PC-9 (cell line): Measurements from ENCODE around the gene NEDD9. TPM values are rescaled to one million over a fixed set of nuclear protein-coding genes. Genes with fewer than 3 reads are reported as not detected.

Source experiments
- BruUV-seq: library from RNA; stranded (reverse); fragments of 400-500 nt; replicated peaks from 2 replicates; lab custom pipeline; 2021; lab: Mats Ljungman, UMichigan
- CTCF ChIA-PET: fragments of 300-600 bp; sonication (Branson Sonifier 250); formaldehyde crosslinking; loops from one replicate; lab custom pipeline; 2022; ENCODE audit warnings: antibody characterized with exemption; lab: Charles Lee
- POLR2A ChIA-PET: fragments of 300-600 bp; sonication (Branson Sonifier 250); formaldehyde crosslinking; loops from one replicate; lab custom pipeline; 2022; ENCODE audit warnings: antibody characterized with exemption; ENCODE audit not compliant: unreplicated experiment; lab: Charles Lee
- DNase-seq, 2 experiments: peaks; one replicate each; pipeline versions ENCODE4 v3.0.0 to v3.0.0-alpha.2; 2015 to 2022; ENCODE audit warnings: mixed read lengths in 1 of 2
- H2AFZ ChIP-seq: fragments of 200-600 bp; sonication (generic); 2 replicates; pipeline ENCODE4 v1.8.1; 2017; ENCODE audit warnings: antibody characterized with exemption
- H3F3A ChIP-seq: fragments of 200-600 bp; sonication (generic); 2 replicates; pipeline ENCODE4 v1.8.1; 2017; ENCODE audit warnings: antibody characterized with exemption, mild to moderate bottlenecking, low read depth; ENCODE audit not compliant: insufficient read depth
- H3K27ac ChIP-seq: fragments of 200-600 bp; sonication (generic); 2 replicates; pipeline ENCODE4 v1.6.1; 2016; ENCODE audit warnings: mixed run types
- H3K27me3 ChIP-seq: fragments of 200-600 bp; sonication (generic); 2 replicates; pipeline ENCODE4 v1.6.1; 2016; ENCODE audit warnings: low read depth, mixed run types; ENCODE audit not compliant: insufficient read depth
- H3K36me3 ChIP-seq: fragments of 200-600 bp; sonication (generic); 2 replicates; pipeline ENCODE4 v1.6.1; 2016; ENCODE audit warnings: low read depth, mixed run types
- H3K4me1 ChIP-seq: fragments of 200-600 bp; sonication (generic); replicated peaks from 2 replicates; pipeline ENCODE4 v1.6.1; 2016; ENCODE audit warnings: mixed run types; ENCODE audit not compliant: insufficient read depth
- H3K4me2 ChIP-seq: fragments of 200-600 bp; sonication (generic); 2 replicates; pipeline ENCODE4 v1.6.1; 2017; ENCODE audit warnings: mixed run types
- H3K4me3 ChIP-seq: fragments of 200-600 bp; sonication (generic); 2 replicates; pipeline ENCODE4 v1.6.1; 2016; ENCODE audit warnings: mixed run types
- H3K79me2 ChIP-seq: fragments of 200-600 bp; sonication (generic); 2 replicates; pipeline ENCODE4 v1.6.1; 2017; ENCODE audit warnings: low read depth, mixed run types
- H3K9me2 ChIP-seq: fragments of 200-600 bp; sonication (generic); 2 replicates; pipeline ENCODE4 v1.8.1; 2017; ENCODE audit warnings: mild to moderate bottlenecking; ENCODE audit not compliant: insufficient read depth
- H3K9me3 ChIP-seq: fragments of 200-600 bp; sonication (generic); 2 replicates; pipeline ENCODE4 v1.8.1; 2016; ENCODE audit warnings: low read depth; ENCODE audit not compliant: insufficient read depth
- H4K20me1 ChIP-seq: fragments of 200-600 bp; sonication (generic); 2 replicates; pipeline ENCODE4 v1.8.1; 2017; ENCODE audit not compliant: insufficient read depth
- CTCF ChIP-seq: fragments of 200-600 bp; sonication (generic); conservative IDR thresholded peaks from 2 replicates; pipeline ENCODE4 v1.6.1; 2017; ENCODE audit warnings: mixed run types, antibody characterized with exemption, mild to moderate bottlenecking, moderate library complexity
- EZH2 ChIP-seq: fragments of 200-600 bp; sonication (generic); IDR thresholded peaks from 2 replicates; pipeline ENCODE4 v1.8.0; 2017; ENCODE audit warnings: antibody characterized with exemption, low read depth
- intact Hi-C: fragments of 100-400 bp; cut with micrococcal nuclease; formaldehyde crosslinking; loops from one replicate; pipeline ENCODE4 v1.10.0; 2022; ENCODE audit not compliant: unreplicated experiment
- total RNA-seq: library from RNA; stranded (reverse); gene quantifications from 2 replicates; pipeline ENCODE4 v1.2.3, GENCODE V29; 2021

The NEDD9 gene
- total RNA-seq, 1 experiment from 2014 or later, result 57.5 TPM

- Histone ChIP-seq H3K9me2 (no peaks in the 10 kb centered on the region), H3K36me3 (no peaks in the 10 kb centered on the region; the same call in 1 of the 2 replicates), H3K4me3 (no peak overlapping the region), H3F3A (no peaks in the 10 kb centered on the region), H3K4me1 (no peaks in the 10 kb centered on the region), H3K9me3 (no peaks in the 10 kb centered on the region), H3K27me3 (no peaks in the 10 kb centered on the region), H3K27ac (no peak overlapping the region), H3K79me2 (0 out of 2 replicates have a peak, but pooled peaks cover 6% of the 10 kb centered on the region), H4K20me1 (no peaks in the 10 kb centered on the region), H2AFZ (no peak overlapping the region), H3K4me2 (no peak overlapping the region)
- TF ChIP-seq CTCF (no peak), EZH2 (no peak)
- no peak for DNase-seq
- POLR2A ChIA-PET, result no interaction called here
- CTCF ChIA-PET, result no interaction called here
- BruUV-seq, result no TSS peak
- intact Hi-C loops, result no loop called here
Measured at GRCh38 chr6:11193434-11193833, 39.0 kb downstream of the NEDD9 start.

- Histone ChIP-seq H3K4me2 (no peak overlapping the region), H3K79me2 (no peaks in the 10 kb centered on the region), H2AFZ (no peak overlapping the region), H4K20me1 (no peaks in the 10 kb centered on the region), H3K27ac (no peak overlapping the region), H3K9me2 (no peaks in the 10 kb centered on the region), H3K27me3 (no peaks in the 10 kb centered on the region), H3K36me3 (no peaks in the 10 kb centered on the region; the same call in 1 of the 2 replicates), H3K4me1 (no peaks in the 10 kb centered on the region), H3F3A (no peaks in the 10 kb centered on the region), H3K9me3 (no peaks in the 10 kb centered on the region), H3K4me3 (no peak overlapping the region)
- BruUV-seq, result no TSS peak
- no peak for DNase-seq
- intact Hi-C loops, result no loop called here
- ChIA-PET POLR2A (no interaction called here), CTCF (no interaction called here)
- TF ChIP-seq CTCF (no peak), EZH2 (no peak)
Measured at GRCh38 chr6:11192167-11192566, 40.3 kb downstream of the NEDD9 start.

- no TSS peak for BruUV-seq
- no peak overlapping the region for H2AFZ ChIP-seq
- no peak overlapping the region for H3K4me2 ChIP-seq
- POLR2A ChIA-PET, result no interaction called here
- H3K9me2 ChIP-seq, result no peaks in the 10 kb centered on the region
- no peaks in the 10 kb centered on the region for H3K4me1 ChIP-seq
- no peak overlapping the region for H3K27ac ChIP-seq
- H3K27me3 ChIP-seq, result no peaks in the 10 kb centered on the region
- H3F3A ChIP-seq, result no peaks in the 10 kb centered on the region
- no peak for TF ChIP-seq EZH2
- no peak for TF ChIP-seq CTCF
- intact Hi-C loops, result no loop called here
- no peaks in the 10 kb centered on the region for H3K79me2 ChIP-seq
- peaks cover 6% of the 10 kb centered on the region; the same call in 1 of the 2 replicates for H3K36me3 ChIP-seq
- no peak overlapping the region for H3K4me3 ChIP-seq
- H4K20me1 ChIP-seq, result no peaks in the 10 kb centered on the region
- CTCF ChIA-PET, result no interaction called here
- no peaks in the 10 kb centered on the region for H3K9me3 ChIP-seq
- no peak for DNase-seq
Measured at GRCh38 chr6:11190625-11191245, 41.7 kb downstream of the NEDD9 start.
